GM18520 (cell line): Measurements from ENCODE around the gene NT5DC1.

Experiments
- ATAC-seq: cut with Tn5 transposase; IDR thresholded peaks from one replicate; pipeline ENCODE4 v1.9.1; 2021; ENCODE audit not compliant: unreplicated experiment

NT5DC1 gene

DNA sequence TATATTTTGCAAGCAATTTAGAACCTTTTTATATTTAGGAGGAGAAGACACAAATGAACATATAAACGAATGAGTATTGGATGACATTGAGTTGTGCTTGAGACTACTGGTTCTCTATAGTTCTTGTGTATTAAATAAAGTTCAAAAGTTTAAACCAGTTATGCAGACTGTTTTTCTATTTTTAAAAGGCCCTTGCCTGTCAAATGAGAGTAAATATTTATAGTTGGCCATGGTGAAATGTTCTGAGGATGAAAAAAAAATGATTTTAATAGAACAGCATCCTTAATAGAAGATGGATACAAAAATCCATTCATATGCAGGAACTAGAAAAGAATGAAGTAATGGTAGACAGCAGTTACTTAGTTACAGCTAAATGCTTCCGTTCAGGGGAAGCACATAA is 88.8 kb downstream of the NT5DC1 start:
- no peak for ATAC-seq

- no peak for ATAC-seq
Measured at GRCh38 chr6:116190550-116190949, 89.9 kb downstream of the NT5DC1 start.

DNA sequence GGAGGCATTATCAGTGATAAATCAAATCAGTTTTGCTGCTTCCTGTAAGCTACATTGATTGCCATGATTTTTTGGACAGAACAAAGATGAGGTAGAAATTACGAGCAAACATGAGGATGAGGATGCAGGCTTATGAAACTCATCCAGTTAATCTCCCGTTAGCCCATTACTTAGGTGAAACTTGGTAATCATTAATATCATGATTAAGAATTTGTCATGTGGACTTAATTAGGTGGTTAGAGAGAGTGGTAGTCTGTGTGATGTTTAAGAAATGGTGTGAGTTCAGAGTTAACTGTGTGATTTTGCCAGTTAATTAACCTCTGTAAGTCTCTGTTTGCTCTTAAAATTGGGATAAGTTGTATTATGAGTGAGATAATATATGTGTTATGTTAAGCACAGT is 91.2 kb downstream of the NT5DC1 start:
- ATAC-seq: no peak

DNA sequence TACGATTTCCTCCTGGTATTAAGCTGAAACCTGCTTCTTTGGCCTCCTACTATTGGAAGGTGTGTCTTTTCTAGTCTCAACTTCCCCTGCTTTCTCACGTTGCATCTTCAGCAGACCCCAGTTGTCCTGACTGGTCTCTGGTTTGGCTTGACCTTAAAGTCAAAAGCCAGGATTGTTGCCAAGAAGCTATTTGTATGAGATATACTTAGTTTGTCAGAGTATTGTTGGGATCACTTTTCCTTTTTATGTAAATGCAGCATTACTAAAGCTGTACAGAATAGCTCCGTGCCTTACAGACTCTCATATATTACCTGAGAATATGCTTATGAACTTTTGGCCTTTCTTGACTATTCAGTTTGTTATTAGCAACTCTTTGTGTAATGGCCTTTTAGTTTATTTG is 92.1 kb downstream of the NT5DC1 start:
- no peak for ATAC-seq

- ATAC-seq: no peak
Measured at GRCh38 chr6:116196841-116197240, 96.2 kb downstream of the NT5DC1 start.

DNA sequence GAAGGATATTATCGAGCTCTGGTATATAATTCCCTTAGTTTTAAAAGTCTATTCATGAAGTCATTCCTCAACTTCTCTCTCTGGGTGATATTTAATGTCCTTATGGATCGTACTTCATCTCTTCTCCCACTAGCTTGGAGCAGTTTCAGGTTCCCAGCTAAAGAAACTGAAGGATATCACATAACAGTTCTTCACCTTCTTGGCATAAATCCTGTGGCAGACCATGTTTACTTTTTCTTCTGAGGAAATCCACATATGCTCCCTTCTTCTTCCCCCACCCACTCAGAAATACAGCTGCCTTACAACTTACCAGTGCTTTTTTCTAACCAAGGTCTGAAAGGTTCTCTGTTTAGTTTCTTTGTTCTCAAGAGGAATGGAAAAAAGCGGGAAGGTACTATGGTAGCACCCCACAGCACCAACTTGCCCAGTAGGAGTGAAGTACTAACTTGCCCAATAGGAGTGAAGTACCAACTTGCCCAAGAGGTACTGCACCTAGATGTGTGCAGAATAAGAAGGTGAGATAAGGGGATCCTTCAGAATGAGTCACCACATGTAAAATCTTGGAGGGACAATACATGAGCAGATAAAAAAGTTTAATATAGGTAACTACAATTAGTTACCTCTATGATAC is 100.1 kb downstream of the NT5DC1 start:
- ATAC-seq: no peak

DNA sequence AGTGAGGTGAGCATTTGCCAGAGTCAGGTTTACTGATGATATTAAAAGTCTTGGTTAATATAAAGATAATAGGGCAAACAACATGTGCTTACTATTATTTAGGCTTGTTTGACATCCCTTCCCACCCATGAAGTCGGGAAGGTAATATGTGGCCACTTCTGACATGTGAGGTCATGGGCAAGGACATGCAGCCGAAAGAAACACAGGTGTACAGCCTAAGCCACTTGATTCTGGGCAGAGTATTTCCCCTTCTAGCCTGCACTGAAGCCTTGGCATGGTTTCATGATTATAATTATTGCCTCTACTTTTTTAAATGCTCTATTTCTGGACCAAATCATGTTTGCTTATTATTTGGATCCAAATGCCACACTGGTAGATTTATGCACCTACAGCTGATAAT is 100.9 kb downstream of the NT5DC1 start:
- ATAC-seq: no peak

DNA sequence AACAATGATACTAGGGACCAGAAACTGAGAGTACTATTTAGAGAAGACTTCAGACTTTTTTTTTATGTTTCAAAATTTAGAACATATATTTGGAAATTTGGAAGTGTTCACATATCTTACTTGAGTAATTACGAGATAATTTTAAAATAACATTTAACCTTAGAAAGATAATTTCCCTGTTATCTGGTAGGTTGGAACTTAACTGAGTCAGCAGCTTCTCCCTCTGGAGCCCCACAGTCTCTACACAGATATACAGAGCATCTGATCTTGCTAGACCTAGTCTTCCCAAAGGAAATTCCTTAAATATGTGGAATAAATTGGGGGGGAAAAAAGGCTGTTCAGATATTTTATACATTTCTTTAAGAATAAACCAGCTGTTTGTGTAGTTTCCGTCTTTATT is 104.6 kb downstream of the NT5DC1 start:
- no peak for ATAC-seq

DNA sequence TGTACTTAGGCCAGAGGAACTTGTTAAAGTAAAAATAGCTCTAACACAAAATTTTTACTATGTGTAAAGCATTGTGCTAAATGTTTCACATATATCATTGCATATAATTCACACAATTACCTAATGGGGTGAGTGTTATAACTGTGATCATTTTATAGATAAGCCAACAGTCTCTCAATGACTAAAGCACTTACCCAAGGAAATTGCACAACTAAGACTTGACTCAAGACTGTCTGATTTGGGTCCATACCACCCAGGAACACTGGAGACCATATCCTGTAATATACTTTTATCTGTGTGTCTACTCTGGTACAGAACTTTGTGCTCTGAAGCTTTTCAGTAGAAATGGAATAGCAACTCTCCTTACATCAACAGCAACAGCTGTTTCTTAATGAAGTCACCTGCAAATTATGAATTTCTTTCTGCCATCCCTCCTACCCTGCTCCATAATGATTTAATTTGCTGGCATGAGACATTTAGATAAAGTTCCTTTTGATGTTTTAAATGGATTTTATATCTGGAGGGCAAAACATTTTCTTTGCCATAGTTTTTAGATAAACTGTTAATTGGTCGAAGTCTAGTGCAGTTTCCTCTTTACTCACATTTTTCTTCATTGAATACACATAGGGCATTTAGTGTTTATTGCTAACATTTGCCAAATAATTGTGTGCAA is 105.7 kb downstream of the NT5DC1 start:
- no peak for ATAC-seq

DNA sequence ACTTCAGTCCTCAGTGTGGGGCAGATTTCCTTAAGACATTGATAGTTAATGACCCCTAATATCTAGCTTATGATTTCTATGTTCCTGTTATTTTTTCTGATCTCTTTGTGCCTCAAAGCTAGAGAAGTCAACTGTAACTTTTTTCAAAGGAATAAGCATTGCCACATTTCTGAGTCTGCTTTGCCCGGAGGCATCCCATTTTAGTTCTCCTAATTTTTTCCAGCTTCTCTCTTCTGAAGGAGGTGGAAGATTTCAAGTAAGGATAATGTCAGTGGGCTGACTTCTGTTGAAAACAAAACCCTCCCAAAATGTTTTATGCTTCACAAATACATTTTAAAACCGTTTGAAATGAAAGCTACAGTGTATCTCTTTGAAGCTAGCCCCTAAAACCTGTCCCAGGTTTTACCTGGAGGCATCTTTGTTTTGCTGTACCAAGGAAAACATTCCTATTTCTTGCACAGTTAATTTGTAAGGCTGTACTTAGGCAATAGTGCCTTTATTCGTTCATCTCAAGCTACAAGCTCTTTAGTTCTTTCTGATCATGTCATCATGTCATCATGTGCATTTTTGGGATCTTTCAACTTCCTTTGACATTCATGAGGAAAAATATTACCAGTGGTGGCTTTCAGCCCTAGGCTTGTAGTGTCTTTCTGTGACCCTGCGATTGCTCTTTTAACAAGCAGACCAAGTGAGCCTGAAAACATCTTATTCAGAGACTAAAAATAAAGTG is 107.6 kb downstream of the NT5DC1 start:
- no peak for ATAC-seq

- no peak for ATAC-seq
Measured at GRCh38 chr6:116210316-116210715, 109.7 kb downstream of the NT5DC1 start.

DNA sequence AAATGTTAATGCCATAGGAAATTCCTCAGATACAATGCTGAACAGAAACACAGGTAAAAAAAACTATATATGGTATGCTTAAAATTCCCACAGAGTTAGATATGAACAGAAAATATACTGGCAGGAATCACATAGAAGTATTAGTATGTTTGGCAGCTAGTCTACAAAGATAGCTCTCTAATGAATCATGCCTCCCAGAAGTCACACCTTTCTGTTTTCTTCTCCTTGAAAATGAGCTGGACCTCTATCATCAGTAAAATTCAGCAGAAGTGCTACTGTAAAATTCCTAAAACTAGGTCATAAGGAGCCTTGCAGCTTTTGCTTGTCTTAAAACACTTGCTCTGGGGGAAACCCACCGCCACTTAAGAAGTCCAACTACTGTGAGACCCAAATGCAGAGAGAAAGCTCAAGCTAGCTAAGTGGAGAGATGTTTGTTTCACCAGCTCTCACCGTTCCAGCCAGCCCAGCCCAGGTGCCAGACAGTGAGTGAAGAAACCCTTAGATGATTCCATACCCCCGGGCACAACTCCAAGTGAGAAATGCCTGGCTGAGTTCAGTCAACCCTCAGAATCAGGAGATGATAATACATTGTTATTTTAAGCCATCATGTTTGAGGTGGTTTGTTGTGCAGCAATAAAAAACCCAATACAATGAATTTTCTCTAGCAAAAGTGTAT is 110.2 kb downstream of the NT5DC1 start:
- ATAC-seq: no peak

GRCh38 chr6:116214681-116215080 is 114.0 kb downstream of the NT5DC1 start:
- ATAC-seq: no peak

DNA sequence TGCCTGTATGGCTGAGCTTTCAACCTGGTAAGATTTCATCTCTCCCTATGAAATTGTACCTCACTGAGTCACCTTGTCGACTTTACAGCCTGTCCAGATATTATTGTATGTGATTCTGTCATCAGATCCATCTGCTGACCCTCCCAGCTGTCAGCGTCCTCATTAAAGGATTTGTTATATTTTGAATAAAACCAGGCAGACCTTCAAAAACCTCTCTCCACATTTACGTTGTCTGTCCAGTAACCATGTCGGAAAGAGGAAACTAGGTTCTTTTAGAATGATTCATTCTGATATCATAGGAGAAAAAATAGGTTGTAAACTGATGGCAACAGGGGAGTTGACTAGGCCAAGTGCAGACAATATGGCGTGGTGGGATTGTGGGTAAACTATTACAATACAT is 114.8 kb downstream of the NT5DC1 start:
- no peak for ATAC-seq

GRCh38 chr6:116217069-116217468 is 116.4 kb downstream of the NT5DC1 start:
- ATAC-seq: no peak

- no peak for ATAC-seq
Measured at GRCh38 chr6:116218172-116218633, 117.5 kb downstream of the NT5DC1 start.

DNA sequence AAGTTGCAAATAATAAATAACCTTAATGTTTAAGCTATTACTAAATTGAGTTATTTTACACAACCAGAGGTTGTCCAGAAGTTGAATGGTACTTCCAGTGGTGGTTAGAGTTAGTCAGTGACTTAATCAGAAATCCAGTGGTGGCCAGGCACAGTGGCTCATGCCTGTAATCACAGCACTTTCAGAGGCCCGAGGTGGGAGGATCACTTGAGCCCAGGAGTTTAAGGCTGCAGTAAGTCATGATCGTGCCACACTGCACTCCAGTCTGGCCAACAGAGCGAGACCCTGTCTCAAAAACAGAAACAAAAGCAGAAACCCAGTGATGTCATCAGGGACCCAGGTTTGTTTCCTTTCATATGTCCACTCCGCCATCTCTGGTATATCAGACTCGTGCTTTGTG is 118.2 kb downstream of the NT5DC1 start:
- ATAC-seq: no peak

DNA sequence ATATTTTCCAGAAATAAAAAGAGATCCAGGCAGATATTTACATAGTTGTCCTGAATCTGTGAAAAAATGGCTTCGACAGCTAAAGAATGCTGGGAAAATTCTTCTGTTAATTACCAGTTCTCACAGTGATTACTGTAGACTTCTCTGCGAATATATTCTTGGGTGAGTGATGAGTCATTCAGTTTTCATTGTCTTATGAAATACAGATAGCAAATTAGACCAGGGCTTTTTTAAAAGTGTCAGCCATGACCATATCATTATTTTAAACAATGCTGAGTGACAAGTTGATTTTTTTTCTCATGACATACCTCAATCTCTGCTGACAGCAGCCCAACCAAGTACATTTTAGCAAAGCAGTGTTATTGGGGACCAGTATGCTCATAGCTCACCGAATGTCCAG is 120.4 kb downstream of the NT5DC1 start:
- no peak for ATAC-seq

DNA sequence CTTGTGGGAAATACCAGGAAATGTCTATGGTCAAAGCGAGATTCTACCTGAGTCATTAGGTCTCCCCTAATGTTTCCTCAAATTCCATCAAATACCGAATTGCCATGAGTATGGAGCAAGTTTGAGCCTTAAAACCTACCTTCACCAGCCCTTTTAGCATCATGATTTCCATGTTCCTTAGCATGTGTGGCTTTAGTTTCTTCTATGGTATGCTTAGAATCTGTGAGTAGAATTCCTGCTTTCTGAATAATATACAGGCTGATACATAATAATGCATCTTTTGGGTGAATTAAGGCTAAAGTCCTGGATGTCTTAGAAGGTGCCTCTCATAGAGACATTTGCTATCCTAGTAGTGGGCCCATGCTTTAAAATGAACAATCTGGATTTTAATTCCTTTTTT is 121.3 kb downstream of the NT5DC1 start:
- no peak for ATAC-seq

GRCh38 chr6:116223355-116223754 is 122.7 kb downstream of the NT5DC1 start:
- ATAC-seq: no peak

DNA sequence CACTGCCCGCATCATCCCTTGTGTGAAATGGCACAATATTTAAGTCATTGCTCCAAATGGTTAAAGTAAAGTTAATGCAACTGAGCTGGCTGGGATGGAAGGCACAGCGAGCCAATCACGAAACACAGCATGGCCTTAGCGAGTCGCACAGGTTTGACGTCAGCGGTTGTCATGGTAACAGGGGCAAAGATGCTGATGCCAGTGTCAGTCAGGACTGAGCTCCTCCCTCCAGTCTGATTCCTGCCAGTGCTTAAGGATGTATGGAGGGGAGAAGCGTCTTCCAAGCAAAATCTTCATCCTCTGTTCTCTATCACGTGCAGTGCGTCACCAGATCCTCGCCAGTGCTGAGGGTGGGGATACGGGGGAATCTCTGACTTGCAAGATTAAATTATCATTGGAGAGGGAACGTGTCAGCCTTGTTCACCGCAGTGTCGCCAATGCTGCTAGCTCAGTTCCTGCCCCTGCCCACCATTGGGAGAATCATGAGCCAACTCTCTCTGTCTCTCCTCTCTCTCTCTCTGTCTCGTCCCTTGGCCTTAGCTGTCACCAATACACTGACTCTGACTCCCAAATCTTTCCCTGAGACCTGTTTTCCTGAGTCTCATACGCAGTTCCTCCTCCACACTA is 128.7 kb downstream of the NT5DC1 start:
- ATAC-seq: no peak
